ENCODE measurements around the gene FGF21.
A peak's percentile ranks its signal among the peaks of the same experiment; 100 is the strongest.
"Not testable (repeated sequence)": the region's sequence is repeated elsewhere in the genome, so short reads cannot be mapped to it uniquely, and the experiment has no call there.

The FGF21 gene

DNA sequence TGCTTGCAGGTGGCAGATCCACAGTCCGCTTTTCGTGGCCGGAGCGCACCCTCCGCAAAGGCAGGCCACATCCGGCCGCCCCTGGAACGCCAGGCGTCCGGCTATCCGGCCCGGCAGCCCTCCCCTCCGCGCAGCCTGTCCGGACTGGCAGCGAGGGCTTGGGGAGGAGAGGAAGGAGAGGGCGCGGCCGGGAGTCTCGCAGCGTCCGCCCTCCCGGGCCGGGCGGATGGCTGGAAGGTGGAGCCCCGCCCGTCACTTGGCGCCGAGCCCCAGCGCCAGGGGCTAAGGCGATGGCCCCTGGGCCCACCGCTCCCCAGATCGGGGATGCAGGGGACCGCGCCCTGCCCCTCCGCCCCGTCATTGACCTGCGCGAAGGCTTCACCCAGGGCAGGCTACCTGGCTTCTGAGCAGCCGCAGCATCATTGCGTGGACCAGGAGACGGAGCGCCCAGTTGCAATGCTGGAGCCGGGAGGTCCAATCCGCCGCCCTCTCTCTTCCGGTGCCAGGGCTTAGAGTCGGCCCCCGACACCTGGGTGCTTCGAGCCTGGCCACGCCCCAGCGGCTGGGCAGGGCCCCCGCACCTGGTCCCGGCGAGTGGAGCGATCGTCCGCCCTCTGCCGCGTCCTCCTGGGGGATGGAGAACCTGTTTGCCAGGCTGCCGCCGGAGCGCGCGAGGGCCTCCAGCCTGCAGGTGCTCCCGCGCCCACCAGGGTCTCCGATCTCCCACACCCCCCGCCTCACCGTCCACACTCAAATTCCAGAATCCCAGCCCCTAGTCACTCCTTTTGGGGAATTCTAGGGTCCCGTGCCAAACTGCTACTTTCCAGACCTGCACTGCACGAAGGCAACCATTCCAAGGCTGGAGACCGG is 2.6 kb upstream of the FGF21 start, which contains the start of gene FUT1:
FUT1 (minus strand) TSS at position 146 of the 870 bp plus-strand sequence. CDS start 1,360 bp downstream, outside the sequence.
- peak; percentile 21 for DNase-seq

DNA sequence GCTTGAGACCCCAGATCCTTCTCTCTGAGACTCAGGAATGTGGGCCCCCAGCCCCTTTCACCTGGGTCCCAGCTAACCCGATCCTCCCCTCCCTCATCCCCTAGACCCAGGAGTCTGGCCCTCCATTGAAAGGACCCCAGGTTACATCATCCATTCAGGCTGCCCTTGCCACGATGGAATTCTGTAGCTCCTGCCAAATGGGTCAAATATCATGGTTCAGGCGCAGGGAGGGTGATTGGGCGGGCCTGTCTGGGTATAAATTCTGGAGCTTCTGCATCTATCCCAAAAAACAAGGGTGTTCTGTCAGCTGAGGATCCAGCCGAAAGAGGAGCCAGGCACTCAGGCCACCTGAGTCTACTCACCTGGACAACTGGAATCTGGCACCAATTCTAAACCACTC is 463 bp downstream of the FGF21 start:
- no peak for DNase-seq

DNA sequence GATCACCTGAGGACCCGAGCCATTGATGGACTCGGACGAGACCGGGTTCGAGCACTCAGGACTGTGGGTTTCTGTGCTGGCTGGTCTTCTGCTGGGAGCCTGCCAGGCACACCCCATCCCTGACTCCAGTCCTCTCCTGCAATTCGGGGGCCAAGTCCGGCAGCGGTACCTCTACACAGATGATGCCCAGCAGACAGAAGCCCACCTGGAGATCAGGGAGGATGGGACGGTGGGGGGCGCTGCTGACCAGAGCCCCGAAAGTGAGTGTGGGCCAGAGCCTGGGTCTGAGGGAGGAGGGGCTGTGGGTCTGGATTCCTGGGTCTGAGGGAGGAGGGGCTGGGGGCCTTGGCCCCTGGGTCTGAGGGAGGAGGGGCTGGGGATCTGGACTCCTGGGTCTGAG is 888 bp downstream of the FGF21 start:
- no peak for DNase-seq

DNA sequence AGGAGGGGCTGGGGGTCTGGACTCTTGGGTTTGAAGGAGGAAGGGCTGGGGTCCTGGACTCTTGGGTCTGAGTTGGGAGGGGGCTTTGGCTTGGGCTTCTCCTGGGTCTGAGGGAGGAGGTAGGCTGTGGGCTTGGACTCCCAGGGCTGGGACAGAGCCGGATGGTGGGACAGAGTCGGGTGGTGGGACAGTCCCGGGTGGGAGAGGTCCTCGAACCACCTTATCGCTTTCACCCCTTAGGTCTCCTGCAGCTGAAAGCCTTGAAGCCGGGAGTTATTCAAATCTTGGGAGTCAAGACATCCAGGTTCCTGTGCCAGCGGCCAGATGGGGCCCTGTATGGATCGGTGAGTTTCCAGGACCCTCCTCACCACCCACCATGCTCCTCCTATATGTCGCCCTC is 1.4 kb downstream of the FGF21 start:
- DNase-seq: no peak

DNA sequence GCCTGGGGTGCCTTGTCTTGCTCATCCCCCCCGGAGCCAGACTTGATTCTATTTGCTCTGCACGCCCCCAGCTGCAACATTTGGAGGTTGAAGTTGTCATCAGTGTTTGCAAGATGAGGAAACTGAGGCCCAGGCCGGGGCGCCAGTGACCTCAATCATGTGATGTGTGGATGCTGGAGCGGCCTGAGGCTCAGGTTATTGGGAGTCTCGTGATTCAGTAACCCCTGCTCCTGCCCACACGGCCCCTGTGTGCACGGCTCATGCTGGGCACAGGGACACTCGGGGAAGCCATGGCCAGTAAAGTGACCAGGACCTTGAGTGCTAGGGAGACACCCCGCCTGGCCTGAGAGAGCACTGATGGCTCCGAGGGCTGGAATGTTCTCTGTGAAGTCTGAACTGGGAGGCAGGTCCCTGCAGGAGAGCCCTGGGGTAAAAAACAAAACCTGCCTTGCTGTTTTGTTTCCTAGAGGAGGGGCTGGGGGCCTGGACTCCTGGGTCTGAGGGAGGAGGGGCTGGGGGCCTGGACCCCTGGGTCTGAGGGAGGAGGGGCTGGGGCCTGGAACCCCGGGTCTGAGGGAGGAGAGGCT is 1.9 kb downstream of the FGF21 start:
- no peak for DNase-seq

DNA sequence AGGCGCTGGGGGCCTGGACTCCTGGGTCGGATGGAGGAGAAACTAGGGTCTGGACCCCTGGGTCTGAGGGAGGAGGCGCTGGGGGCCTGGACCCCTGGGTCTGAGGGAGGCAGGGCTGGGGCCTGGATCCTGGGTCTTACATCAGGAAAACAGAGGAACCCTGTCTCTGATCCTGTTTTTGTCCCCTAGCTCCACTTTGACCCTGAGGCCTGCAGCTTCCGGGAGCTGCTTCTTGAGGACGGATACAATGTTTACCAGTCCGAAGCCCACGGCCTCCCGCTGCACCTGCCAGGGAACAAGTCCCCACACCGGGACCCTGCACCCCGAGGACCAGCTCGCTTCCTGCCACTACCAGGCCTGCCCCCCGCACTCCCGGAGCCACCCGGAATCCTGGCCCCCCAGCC is 2.4 kb downstream of the FGF21 start:
- no peak for DNase-seq

DNA sequence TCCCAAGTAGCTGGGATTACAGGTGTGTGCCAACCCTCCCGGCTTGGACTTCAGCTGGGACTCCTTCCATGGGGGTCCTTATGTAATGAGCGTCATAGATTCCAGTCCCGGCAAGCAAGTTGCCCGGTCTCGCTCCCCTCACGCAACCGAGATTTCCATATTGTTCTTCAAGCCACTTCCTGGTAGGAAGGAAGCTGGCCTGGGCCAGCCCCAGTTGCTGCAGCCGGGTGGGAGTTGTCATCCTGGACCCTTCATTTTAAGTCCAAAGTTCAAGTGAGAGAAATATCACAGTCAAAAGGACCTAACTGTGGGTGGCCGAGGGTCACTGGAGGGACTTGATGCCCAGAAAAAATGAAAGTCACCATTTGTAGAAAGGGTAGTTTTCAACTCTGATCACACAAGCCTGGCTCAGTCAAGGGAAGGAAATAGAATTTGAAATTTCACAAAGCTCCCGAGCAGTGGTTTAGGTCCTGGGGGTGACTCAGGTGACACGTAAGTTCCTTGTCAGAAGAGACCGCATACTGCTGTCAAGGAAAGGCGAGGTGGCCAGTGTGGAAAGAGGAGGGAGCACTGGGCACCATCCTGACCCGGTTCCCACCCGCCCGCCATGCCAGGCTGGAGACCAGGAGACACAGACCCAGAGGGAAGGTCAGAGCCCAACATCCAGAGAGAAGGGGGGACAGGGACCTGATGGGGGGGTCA is 5.3 kb downstream of the FGF21 start:
- DNase-seq: no peak

DNA sequence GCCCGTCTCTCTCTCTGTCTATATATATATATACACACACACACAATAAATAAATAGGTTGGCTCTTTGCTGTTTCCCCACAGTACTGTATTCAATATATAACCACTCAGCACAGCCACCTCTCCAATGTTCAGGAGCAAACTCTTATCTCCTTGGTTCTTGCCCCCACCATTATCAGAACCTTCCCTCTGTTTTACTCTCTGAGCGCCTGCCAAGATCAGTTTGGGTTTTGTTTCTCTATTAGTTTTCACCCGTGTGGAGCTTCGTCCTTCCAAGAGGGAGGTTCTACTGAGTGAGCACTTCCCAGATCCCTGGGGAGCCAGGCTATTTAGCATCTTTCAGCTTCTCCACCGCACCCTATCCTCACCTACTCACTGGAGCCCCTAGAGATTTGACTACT is 10.5 kb downstream of the FGF21 start:
- not testable (repeated sequence) for DNase-seq

DNA sequence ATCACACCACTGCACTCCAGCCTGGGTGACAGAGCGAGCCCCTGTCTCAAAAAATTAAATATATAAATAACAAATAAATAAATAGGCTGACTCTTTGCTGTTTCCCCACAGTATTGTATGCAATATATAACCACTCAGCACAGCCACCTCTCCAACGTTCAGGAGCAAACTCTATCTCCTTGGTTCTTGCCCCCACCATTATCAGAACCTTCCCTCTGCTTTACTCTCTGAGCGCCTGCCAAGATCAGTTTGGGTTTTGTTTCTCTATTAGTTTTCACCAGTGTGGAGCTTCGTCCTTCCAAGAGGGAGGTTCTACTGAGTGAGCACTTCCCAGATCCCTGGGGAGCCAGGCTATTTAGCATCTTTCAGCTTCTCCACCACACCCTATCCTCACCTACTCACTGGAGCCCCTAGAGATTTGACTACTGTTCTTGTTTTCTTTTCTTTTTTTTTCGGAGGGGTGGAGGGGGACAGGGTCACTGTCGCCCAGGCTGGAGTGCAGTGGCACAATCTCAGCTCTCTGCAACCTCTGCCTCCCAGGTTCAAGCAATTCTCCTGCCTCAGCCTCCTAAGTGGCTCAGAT is 12.9 kb downstream of the FGF21 start:
- DNase-seq: not testable (repeated sequence)

DNA sequence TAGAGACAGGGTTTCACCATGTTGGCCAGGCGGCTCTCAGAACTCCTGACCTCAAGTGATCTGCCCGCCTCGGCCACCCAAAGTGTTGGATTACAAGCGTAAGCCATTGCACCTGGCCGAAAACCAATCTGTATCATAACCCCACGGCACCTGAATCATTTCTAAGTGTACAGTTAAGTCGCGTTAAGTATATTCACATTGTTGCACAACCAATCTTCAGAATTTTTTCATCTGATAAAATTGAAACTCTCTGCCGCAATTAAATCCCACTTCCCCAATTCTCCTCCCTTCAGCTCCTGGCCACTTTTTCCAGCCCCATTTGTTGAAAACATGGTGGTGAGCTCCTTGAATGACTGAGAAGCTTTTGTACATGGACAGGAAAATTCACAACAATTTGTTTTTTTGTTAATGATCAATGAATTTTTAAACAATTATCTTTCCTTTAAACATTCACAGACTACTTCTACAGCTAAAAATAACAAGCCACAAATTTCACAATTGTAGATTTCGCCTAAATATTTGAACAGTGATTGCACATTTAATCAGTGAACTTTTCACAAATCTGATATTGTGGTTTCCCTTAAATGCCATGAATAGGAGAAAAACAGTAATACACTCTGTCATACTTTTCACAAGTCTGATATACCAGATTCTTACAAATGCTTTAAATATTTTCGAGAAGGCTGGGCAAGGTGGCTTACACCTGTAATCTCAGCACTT is 13.8 kb downstream of the FGF21 start:
- DNase-seq: no peak

DNA sequence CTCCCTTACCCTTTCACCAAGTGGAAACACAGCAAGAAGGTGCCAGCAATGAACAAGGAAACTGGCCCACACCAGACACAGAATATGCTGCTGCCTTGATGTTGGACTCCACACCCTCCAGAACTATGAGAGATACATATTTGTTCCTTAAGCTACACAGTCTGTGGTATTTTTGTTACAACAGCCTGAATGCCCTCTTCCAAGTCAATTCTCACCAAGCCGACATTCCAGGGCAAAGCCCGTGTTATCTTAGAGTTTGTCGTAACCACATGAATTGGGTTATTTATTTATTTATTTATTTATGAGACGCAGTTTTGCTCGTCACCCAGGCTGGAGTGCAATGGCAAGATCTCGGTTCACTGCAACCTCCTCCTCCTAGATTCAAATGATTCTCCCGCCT is 14.9 kb downstream of the FGF21 start:
- DNase-seq: no peak

DNA sequence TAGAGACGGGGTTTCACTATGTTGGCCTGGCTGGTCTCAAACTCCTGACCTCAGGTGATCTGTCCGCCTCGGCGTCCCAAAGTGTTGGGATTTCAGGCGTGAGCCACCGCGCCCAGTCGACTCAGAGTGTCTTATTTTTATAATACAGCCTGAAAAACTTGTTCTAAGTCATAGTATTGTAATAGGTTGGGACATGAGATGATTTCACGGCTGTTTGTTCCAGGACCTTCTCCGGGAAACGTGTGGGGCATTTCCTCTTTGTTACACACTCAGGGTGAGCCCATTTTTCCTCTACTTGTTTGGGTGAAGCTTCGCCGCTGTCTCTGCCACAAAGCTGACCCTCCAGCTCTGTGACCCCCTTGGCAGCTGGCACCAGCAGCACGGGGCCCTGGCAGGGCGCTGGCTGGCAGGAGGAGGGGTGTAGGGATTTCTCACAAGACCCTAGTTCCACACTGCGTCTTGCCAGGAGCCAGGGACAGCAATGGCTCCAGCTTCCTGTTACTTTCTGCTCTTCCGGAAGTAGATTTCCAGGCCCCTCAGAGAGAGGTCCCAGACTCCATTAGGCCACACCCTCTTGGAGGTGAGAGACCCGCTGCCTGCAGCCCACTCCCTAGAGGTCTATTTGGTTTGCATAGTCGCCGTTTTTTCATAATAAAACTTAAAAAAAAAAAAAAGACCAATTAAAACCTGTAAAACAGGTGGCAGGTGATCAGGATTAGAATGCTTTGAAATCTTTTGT is 15.6 kb downstream of the FGF21 start:
- no peak for DNase-seq

DNA sequence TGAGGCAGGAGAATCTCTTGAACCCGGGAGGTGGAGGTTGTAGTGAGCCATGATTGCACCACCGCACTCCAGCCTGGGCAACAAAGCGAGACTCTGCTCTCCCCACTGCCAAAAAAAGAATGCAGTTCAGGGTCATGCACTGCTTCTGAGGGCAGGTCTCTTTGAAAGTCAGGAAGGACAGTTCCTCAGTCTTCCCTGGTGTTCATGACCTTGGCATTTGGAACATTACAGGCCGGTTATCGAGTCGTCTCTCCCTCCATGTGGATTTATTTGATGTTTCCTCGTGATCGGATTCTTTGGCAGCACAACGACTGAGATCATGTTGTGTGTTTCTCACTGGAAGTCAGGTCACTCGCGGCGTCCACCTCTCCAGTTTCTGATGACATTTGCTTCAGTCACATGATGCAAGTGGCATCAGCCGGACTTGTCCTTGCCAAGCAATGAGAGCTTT is 17.2 kb downstream of the FGF21 start:
- DNase-seq: no peak

DNA sequence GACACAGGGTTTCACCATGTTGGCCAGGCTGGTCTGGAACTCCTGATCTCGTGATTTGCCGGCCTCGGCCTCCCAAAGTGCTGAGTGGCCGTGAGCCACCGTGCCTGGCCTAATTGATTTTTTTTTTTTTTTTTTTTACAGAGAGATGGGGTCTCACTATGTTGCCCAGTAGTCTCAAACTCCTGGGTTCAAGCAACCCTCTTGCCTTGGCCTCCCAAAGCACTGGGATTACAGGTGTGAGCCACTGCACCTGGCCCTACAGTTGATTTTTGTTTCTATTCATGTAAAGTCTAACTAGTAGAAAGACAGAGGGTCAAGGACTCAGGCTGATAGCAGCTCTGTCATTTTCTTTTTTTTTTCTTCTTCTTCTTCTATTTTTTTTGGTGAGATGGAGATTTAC is 21.8 kb downstream of the FGF21 start:
- DNase-seq: no peak

DNA sequence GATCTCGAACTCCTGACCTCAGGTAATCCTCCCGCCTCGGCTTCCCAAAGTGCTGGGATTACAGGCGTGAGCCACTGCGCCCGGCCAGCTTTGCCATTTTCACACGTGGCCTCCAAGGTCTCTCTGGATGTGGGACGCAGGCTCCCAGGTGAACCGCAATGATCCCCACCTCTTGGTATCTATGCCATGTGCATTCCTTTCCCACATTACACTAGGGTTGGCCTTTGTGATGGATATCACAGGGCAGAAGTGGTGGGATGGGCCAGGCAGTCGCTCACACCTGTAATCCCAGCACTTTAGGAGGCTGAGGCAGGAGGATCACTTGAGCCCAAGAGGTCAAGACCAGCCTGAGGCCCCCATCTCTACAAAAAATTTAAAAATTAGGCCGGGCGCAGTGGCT is 22.4 kb downstream of the FGF21 start:
- DNase-seq: no peak

DNA sequence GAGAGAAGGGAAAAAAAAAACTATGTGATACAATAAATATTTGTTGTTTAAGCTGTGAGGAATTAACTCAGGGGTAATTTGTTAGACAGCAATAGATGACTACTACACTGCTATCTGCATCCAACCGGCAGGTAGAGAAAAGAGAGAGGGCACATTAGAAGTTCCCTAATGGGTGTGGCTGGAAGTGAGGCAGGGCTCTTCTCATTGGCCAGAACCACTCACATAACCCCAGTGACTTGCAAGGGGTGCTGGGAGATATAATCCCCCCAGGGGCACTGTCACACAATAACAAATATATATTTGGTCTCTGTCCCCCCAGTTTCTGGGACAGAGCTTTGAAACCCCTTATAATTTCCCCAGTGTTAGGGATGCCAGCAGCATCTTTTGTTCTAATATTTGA is 24.3 kb downstream of the FGF21 start:
- DNase-seq: no peak

DNA sequence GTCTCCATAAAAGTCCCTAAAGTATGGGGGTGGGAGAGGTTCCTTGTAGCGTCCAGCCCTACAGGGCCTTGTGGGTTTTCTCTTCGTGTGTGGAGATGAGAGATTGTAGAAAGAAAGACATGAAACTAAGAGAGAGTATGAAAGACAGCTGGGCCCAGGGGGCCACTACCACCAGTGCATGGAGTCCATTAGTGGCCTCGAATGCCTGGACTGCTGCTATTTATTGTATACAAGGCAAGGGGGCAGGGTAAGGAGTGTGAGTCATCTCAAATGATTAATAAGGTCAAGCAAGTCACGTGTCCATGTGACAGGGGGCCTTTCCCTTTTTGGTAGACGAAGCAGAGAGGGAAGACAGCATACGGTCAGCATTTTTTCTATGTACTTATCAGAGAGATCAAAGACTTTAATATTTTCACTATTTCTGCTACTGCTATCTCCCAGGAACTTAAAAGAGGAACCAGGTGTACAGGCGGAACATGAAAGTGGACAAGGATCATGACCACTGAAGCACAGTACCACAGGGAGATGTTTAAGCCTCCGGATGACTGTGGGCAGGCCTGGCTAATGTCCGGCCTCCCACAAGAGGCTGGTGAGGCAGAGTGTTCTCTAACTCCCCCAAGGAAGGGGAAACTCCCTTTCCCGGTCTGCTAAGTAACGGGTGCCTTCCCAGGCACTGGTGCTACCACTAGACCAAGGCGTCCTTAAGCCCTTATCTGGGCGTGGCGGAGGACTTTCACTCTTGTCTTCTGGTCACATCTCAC is 25.5 kb downstream of the FGF21 start:
- no peak for DNase-seq

DNA sequence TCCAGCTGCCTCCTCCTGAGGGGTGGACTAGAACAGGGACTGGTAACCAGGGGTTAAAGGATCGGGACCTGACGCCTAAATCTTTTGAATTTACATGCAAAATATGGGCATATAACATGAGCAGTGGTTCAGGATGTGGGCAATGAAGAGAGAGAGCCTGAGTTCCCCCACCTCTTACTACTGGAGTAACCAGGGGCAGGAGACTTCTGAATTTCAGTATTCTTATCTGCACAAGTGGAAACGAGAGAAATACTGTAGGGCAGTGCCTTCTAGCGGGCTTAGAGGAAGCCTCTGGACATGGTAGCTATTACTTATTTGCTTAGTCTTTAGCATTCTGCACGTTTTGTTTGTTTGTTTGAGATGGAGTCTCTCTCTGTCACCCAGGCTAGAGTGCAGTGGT is 29.2 kb downstream of the FGF21 start:
- no peak for DNase-seq

DNA sequence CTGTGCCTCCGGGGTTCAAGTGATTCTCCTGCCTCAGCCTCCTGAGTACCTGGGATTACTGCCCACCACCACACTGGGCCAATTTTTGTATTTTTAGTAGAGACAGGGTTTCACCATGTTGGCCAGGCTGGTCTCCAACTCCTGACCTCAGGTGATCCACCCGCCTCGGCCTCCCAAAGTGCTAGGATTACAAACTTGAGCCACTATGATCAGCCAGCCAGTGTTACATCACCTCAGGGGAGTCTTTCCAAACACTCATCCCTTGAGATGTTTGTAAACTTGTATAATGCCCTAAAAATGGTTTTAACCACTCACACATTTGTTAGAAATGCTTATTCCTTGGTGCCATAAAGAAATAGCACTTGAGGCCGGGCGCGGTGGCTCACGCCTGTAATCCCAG is 31.1 kb downstream of the FGF21 start:
- not testable (repeated sequence) for DNase-seq

DNA sequence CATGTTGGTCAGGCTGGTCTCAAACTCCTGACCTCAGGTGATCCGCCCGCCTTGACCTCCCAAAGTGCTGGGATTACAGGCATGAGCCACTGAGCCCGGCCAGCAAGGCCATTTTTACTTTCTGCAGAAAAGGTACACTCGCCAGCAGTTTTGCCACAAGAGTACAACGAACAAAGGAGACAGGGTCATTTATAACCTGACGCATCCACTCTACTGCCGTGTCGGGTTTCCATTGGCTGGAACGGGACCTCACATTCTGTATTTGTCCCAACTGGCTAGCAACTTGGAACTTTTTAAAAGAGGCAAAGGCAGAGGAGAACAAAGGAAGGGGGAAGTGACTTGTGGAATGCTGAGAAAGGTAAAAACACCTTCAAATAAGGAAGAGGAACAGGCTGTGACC is 32.0 kb downstream of the FGF21 start:
- DNase-seq: not testable (repeated sequence)

DNA sequence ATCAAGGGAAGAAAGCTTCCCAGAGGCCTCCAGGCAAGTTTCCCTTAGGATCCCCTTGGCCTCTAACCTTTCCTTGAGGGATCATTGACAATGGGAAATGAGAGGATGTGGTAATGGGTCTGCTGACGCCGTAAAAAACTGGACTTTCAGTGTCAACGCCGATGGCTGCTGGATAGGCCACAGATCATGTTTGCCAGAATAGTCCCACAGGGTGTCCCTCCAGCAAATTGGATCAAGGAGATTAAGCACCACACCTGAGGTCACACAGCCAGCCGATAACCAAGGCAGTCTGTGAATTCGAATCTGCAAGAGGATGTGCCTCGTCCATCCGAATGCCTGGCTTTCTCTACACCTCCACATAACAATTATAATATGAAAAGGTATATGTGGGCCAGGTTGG is 37.9 kb downstream of the FGF21 start:
- no peak for DNase-seq
